Stromal cell of bone marrow (primary cell): ENCODE measurements around the gene PCGF3.
A peak's percentile ranks its signal among the peaks of the same experiment; 100 is the strongest.
"Not testable (repeated sequence)": the region's sequence is repeated elsewhere in the genome, so short reads cannot be mapped to it uniquely, and the experiment has no call there.

ENCODE experiments used
- DNase-seq: peaks from one replicate; pipeline ENCODE4 v3.0.0-alpha.2; 2012; ENCODE audit warnings: low read depth

Gene PCGF3

GRCh38 chr4:683247-683897 lies 22.3 kb upstream of the PCGF3 start:
- DNase-seq = no peak

- DNase-seq = peak; percentile 25
Measured at GRCh38 chr4:683982-684622, 21.5 kb upstream of the PCGF3 start.

GRCh38 chr4:684623-685327 lies 20.9 kb upstream of the PCGF3 start:
- no peak for DNase-seq

GRCh38 chr4:685679-686412 lies 19.8 kb upstream of the PCGF3 start:
- no peak for DNase-seq

- no peak for DNase-seq
Measured at GRCh38 chr4:686413-687040, 19.1 kb upstream of the PCGF3 start.

- peak; percentile 86 for DNase-seq
Measured at GRCh38 chr4:687048-687970, 18.3 kb upstream of the PCGF3 start.

- DNase-seq = no peak
Measured at GRCh38 chr4:687971-688853, 17.4 kb upstream of the PCGF3 start.

GRCh38 chr4:688854-689681 lies 16.6 kb upstream of the PCGF3 start, which contains the start of gene SLC49A3:
TSS of gene SLC49A3 (minus strand) at chr4:689151. CDS start at chr4:689127, 24 bp downstream.
- DNase-seq = no peak

GRCh38 chr4:689723-690122 lies 15.9 kb upstream of the PCGF3 start:
- DNase-seq = no peak

GRCh38 chr4:692771-693554 lies 12.7 kb upstream of the PCGF3 start:
- no peak for DNase-seq

- DNase-seq = not testable (repeated sequence)
Measured at GRCh38 chr4:694341-694940, 11.2 kb upstream of the PCGF3 start.

GRCh38 chr4:699816-700580 lies 5.6 kb upstream of the PCGF3 start:
- no peak for DNase-seq

- DNase-seq = no peak
Measured at GRCh38 chr4:700587-701264, 4.9 kb upstream of the PCGF3 start.

GRCh38 chr4:702618-703048 lies 3.0 kb upstream of the PCGF3 start:
- no peak for DNase-seq

- no peak for DNase-seq
Measured at GRCh38 chr4:703336-704197, 2.1 kb upstream of the PCGF3 start.
